NB4 (cell line): ENCODE data around the gene NAB1.

ENCODE experiments used
- DNase-seq: peaks from one replicate; pipeline ENCODE4 v3.0.0; 2010; ENCODE audit warnings: low read depth
- H3K4me3 ChIP-seq: one replicate; pipeline ENCODE4 v1.5.1; 2011; ENCODE audit warnings: mild to moderate bottlenecking, low read depth, low read length, moderate library complexity
- MYC ChIP-seq: IDR thresholded peaks from 2 replicates; pipeline ENCODE4 v1.6.1; 2011; ENCODE audit warnings: low read depth, low read length
- POLR2A ChIP-seq: IDR thresholded peaks from 2 replicates; pipeline ENCODE4 v1.6.1; 2011; ENCODE audit warnings: mild to moderate bottlenecking; ENCODE audit not compliant: insufficient read length; ENCODE audit errors: extremely low read depth
- TF ChIP-seq, protein P1 (sequence below): IDR thresholded peaks from 2 replicates; pipeline ENCODE4 v1.6.1; 2011; ENCODE audit warnings: low read depth, low read length
- TF ChIP-seq, protein P2 (sequence below): IDR thresholded peaks from one replicate; pipeline ENCODE4 v1.5.1; 2012; ENCODE audit warnings: low read depth, low read length

Gene NAB1

DNA sequence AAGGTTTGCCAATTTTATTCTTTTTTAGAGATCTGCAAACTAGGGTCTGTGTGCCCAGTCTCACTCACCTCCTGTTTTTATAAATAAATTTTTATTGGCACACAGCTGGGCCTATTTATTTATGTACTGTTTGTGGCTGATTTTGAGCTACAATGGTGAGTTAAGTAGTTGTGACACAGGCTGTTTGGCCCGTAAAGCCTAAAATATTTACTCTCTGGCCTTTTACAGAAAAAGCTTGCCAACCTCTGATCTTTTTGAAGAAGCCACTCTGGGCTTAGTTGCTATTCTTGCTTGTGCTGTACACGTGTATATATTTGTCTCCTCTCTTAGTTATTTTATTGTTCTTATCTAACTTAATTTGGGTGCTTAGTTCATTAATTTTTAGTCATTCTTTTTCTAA is 14.5 kb downstream of the NAB1 start:
- no peak for DNase-seq
- TF ChIP-seq POLR2A: no peak
- no peak overlapping the region for H3K4me3 ChIP-seq

DNA sequence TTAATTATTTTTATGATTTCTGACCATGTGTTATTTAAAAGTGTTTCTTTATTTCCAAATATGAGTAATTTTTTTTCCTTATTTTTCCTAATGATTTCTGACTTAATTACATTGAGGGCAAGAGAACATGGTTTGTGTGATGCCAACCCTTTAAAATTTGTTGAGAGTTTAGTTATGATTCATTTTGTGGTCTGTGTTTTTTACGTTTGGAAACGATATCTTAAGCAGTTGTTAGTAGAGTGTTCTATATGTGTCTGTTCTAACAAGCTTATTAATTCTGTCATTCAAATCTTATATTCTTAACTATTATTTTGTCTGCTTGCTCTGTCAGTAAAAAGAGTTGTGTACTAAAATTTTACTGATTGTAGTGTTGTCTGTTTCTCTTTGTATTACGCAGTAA is 15.0 kb downstream of the NAB1 start:
- no peak for DNase-seq
- no peak overlapping the region for H3K4me3 ChIP-seq
- TF ChIP-seq MYC: no peak
- TF ChIP-seq, protein P1, sequence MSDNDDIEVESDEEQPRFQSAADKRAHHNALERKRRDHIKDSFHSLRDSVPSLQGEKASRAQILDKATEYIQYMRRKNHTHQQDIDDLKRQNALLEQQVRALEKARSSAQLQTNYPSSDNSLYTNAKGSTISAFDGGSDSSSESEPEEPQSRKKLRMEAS: no peak
- TF ChIP-seq POLR2A: no peak
- TF ChIP-seq, protein P2, sequence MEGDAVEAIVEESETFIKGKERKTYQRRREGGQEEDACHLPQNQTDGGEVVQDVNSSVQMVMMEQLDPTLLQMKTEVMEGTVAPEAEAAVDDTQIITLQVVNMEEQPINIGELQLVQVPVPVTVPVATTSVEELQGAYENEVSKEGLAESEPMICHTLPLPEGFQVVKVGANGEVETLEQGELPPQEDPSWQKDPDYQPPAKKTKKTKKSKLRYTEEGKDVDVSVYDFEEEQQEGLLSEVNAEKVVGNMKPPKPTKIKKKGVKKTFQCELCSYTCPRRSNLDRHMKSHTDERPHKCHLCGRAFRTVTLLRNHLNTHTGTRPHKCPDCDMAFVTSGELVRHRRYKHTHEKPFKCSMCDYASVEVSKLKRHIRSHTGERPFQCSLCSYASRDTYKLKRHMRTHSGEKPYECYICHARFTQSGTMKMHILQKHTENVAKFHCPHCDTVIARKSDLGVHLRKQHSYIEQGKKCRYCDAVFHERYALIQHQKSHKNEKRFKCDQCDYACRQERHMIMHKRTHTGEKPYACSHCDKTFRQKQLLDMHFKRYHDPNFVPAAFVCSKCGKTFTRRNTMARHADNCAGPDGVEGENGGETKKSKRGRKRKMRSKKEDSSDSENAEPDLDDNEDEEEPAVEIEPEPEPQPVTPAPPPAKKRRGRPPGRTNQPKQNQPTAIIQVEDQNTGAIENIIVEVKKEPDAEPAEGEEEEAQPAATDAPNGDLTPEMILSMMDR: no peak

DNA sequence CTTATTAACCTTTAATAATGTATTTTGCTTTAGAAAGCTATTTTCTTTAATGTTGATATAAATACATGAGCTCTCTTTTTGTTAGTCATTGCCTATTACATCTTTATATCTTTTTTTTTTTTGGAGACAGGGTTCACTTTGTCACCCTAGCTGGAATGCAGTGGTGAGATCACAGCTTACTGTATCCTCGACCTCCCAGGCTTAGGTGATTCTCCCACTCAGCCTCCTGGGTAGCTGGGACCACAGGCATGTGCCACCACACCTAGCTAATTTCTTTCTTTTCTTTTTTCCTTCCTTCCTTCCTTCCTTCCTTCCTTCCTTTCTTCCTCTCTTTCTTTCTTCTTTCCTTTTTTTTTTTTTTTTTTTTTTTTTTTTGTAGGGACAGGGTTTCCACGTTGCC is 15.4 kb downstream of the NAB1 start:
- TF ChIP-seq MYC: no peak
- TF ChIP-seq, protein P1: no peak
- TF ChIP-seq, protein P2: no peak
- TF ChIP-seq POLR2A: no peak
- H3K4me3 ChIP-seq: no peak overlapping the region
- DNase-seq: no peak

DNA sequence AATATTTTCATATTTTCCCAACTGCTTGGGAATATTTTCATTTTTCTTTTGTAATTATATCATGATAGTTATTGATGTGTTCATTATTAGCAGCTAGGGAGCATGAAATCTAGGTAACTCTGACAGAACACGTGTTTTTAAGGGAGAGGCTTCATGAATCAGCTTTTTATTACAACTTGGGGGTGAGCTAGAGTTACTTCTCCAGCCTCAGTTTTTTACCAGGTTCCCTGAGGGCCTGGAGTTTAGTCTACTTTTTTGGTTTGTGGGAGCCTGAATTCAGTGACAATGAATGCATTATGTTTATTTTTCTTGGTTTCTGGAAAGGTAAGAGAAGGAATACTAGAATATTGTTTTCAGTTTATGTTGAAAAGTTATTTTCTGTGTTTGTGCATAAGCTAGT is 18.0 kb downstream of the NAB1 start:
- TF ChIP-seq, protein P2: no peak
- no peak for TF ChIP-seq POLR2A
- TF ChIP-seq, protein P1: no peak
- TF ChIP-seq MYC: no peak
- H3K4me3 ChIP-seq: no peak overlapping the region

DNA sequence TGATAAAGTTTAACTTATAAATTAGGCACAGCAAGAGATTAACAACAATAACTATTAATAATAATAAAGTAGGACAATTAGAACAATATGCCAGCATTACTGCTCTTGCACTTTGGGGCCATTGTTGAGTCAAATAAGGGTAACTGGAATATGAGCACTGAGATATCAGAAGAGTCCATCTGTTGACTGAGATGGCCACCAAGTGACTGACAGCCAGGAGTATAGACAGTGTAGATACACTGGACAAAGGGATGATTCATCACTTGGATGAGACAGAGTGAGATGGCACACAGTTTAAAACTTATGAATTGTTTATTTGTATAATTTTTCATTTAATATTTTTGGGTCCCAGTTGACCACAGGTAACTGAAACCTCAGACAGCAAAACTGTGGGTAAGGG is 20.0 kb downstream of the NAB1 start:
- TF ChIP-seq POLR2A (no peak), MYC (no peak)
- TF ChIP-seq, protein P1: no peak
- TF ChIP-seq, protein P2: no peak
- DNase-seq: no peak
- no peak overlapping the region for H3K4me3 ChIP-seq

More for the DNA sequence above, 18.0 kb downstream of the NAB1 start:
- DNase-seq: no peak

DNA sequence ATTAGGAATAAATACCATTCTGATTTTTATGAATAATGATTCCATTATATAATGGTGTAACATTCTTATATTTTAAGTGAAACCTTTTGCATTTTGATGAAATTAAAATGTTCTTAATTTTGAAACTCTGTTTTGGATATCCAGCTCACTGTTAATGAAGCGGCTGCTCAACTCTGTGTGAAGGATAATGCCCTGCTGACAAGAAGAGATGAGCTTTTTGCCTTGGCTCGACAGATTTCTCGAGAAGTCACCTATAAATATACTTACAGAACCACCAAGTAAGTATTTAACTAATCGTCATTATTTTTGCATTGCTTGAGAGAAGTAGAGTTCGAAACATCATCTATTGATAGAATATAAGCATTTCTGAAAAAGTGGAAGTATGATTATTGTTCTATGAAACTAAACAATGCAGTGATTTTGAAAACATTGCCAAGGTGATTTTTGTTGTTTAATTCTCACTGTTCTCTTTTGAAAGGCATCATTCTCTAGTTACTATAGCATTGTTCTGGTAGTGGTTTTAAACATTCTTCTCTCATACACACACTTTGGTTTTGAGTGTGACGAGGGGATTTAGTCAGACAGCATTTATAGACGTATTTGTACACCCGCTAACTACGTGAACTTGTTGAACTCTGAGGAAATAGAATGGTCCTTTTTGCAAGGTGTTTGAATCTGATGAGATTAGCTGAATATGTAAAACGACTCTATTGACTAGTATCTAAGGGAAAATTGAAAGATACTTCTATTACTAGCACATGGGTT is 21.5 kb downstream of the NAB1 start:
- no peak overlapping the region for H3K4me3 ChIP-seq
- DNase-seq: no peak

More for the DNA sequence above, 21.5 kb downstream of the NAB1 start:
- no peak for TF ChIP-seq MYC
- TF ChIP-seq, protein P2: no peak
- no peak for TF ChIP-seq POLR2A
- TF ChIP-seq, protein P1: no peak
